Neural crest cell (in vitro differentiated cells): ENCODE data around the gene UBE4B. TPM values are rescaled to one million over a fixed set of nuclear protein-coding genes. Genes with fewer than 3 reads are reported as not detected.

ENCODE experiments used
- microRNA-seq: library from miRNA; unstranded; fragments of <30 nt; microRNA quantifications from one replicate; pipeline ENCODE4, GENCODE V29; 2020
- total RNA-seq: library from RNA; stranded (reverse); gene quantifications from 2 replicates; pipeline ENCODE4 v1.2.1, GENCODE V29; 2021

UBE4B gene
- total RNA-seq, 1 donor from 2014 or later = 74.4 TPM

Small RNAs within 50 kb of the gene (microRNA-seq; reads per million reads assigned to microRNA genes)
- gene MIR1273D = not detected

Other genes with a start within 250 kb of the UBE4B start
- gene CLSTN1, start 209.0 kb upstream of the UBE4B start, total RNA-seq = 133 and 136 TPM in 2 replicates
- gene CTNNBIP1, start 122.7 kb upstream of the UBE4B start, total RNA-seq = 74.8 and 75.5 TPM in 2 replicates
- gene LZIC, start 89.6 kb upstream of the UBE4B start, total RNA-seq = 35.3 and 39.6 TPM in 2 replicates
- gene NMNAT1, start 89.5 kb upstream of the UBE4B start, total RNA-seq = 8.8 and 9.6 TPM in 2 replicates
- gene RBP7, start 35.7 kb upstream of the UBE4B start, total RNA-seq = not detected in 2 replicates
- gene KIF1B, start 177.6 kb downstream of the UBE4B start, total RNA-seq = 113 and 116 TPM in 2 replicates